SK-N-MC (cell line): ENCODE data around the gene TMEM255B.

ENCODE experiments used
- DNase-seq: peaks from one replicate; pipeline ENCODE4 v3.0.0-alpha.2; 2011; ENCODE audit warnings: low read depth, low spot score
- H3K27ac ChIP-seq: fragments of 200-600 bp; sonication (generic); 2 replicates; pipeline ENCODE4 v1.5.1; 2016; ENCODE audit warnings: mixed run types
- H3K36me3 ChIP-seq: fragments of 200-600 bp; sonication (generic); 2 replicates; pipeline ENCODE4 v1.6.1; 2017; ENCODE audit warnings: antibody characterized with exemption, low read length, mixed read lengths; ENCODE audit not compliant: insufficient read depth
- H3K4me3 ChIP-seq: fragments of 200-600 bp; sonication (generic); 2 replicates; pipeline ENCODE4 v1.5.1; 2016
- H3K9ac ChIP-seq: fragments of 200-600 bp; sonication (generic); 2 replicates; pipeline ENCODE4 v1.8.0; 2017; ENCODE audit warnings: mixed run types, mixed read lengths; ENCODE audit not compliant: insufficient read length
- H3K9me3 ChIP-seq: fragments of 200-600 bp; sonication (generic); 2 replicates; pipeline ENCODE4 v1.6.1; 2017; ENCODE audit warnings: low read depth, mild to moderate bottlenecking, antibody characterized with exemption, low read length, moderate library complexity, mixed read lengths
- EZH2 ChIP-seq: fragments of 200-600 bp; sonication (generic); IDR thresholded peaks from one replicate; pipeline ENCODE4 v1.6.1; 2017; ENCODE audit warnings: antibody characterized with exemption
- FOXP2 ChIP-seq: optimal IDR thresholded peaks from 2 replicates; pipeline ENCODE3; 2011; ENCODE audit warnings: mild to moderate bottlenecking, moderate library complexity; ENCODE audit not compliant: insufficient read depth; ENCODE audit errors: extremely low read length, control extremely low read depth
- POLR2AphosphoS5 ChIP-seq: IDR thresholded peaks from 2 replicates; pipeline ENCODE4 v1.6.1; 2012; ENCODE audit warnings: mild to moderate bottlenecking, low read depth, low read length, borderline replicate concordance

Gene TMEM255B

GRCh38 chr13:113762075-113762474 lies 3.0 kb downstream of the TMEM255B start:
- Histone ChIP-seq H3K4me3 (no peak overlapping the region), H3K36me3 (no peaks in the 10 kb centered on the region), H3K9me3 (no peaks in the 10 kb centered on the region), H3K9ac (no peak overlapping the region), H3K27ac (no peak overlapping the region)
- no peak for DNase-seq
- TF ChIP-seq EZH2 (no peak), POLR2AphosphoS5 (no peak), FOXP2 (no peak)

- no peak for TF ChIP-seq EZH2
- no peak for TF ChIP-seq POLR2AphosphoS5
- no peak for TF ChIP-seq FOXP2
- DNase-seq = no peak
- H3K9ac ChIP-seq = no peak overlapping the region
- no peak overlapping the region for H3K4me3 ChIP-seq
- no peaks in the 10 kb centered on the region for H3K9me3 ChIP-seq
- no peaks in the 10 kb centered on the region for H3K36me3 ChIP-seq
- no peak overlapping the region for H3K27ac ChIP-seq
These were observed 3.5 kb downstream of the TMEM255B start for GRCh38 chr13:113762538-113762937.

- no peak overlapping the region for H3K4me3 ChIP-seq
- H3K9ac ChIP-seq = no peak overlapping the region
- no peaks in the 10 kb centered on the region for H3K36me3 ChIP-seq
- H3K27ac ChIP-seq = no peak overlapping the region
- no peak for TF ChIP-seq FOXP2
- DNase-seq = no peak
- no peaks in the 10 kb centered on the region for H3K9me3 ChIP-seq
These were observed 4.2 kb downstream of the TMEM255B start for GRCh38 chr13:113763254-113763653.

- Histone ChIP-seq H3K9me3 (no peaks in the 10 kb centered on the region), H3K27ac (no peak overlapping the region), H3K9ac (no peak overlapping the region), H3K36me3 (no peaks in the 10 kb centered on the region), H3K4me3 (no peak overlapping the region)
- no peak for TF ChIP-seq EZH2
- TF ChIP-seq FOXP2 = no peak
- no peak for TF ChIP-seq POLR2AphosphoS5
- no peak for DNase-seq
These were observed 5.2 kb downstream of the TMEM255B start for GRCh38 chr13:113763961-113764792.

- Histone ChIP-seq H3K36me3 (no peaks in the 10 kb centered on the region), H3K27ac (no peak overlapping the region), H3K9ac (no peak overlapping the region), H3K9me3 (no peaks in the 10 kb centered on the region), H3K4me3 (no peak overlapping the region; the same call in 1 of the 2 replicates)
- TF ChIP-seq EZH2 (no peak), POLR2AphosphoS5 (no peak), FOXP2 (no peak)
- no peak for DNase-seq
These were observed 6.0 kb downstream of the TMEM255B start for GRCh38 chr13:113764793-113765563.

GRCh38 chr13:113765564-113765910 lies 6.5 kb downstream of the TMEM255B start:
- TF ChIP-seq EZH2 (no peak), POLR2AphosphoS5 (no peak), FOXP2 (peak; percentile 68)
- no peak overlapping the region; the same call in 1 of the 2 replicates for H3K4me3 ChIP-seq
- H3K9ac ChIP-seq = no peak overlapping the region
- no peaks in the 10 kb centered on the region for H3K9me3 ChIP-seq
- DNase-seq = no peak
- no peaks in the 10 kb centered on the region for H3K36me3 ChIP-seq
- no peak overlapping the region for H3K27ac ChIP-seq

GRCh38 chr13:113766035-113766800 lies 7.2 kb downstream of the TMEM255B start:
- no peak for DNase-seq
- no peaks in the 10 kb centered on the region for H3K36me3 ChIP-seq
- TF ChIP-seq POLR2AphosphoS5 (no peak), FOXP2 (no peak), EZH2 (no peak)
- no peak overlapping the region for H3K4me3 ChIP-seq
- no peaks in the 10 kb centered on the region for H3K9me3 ChIP-seq
- no peak overlapping the region for H3K27ac ChIP-seq
- no peak overlapping the region for H3K9ac ChIP-seq

GRCh38 chr13:113767366-113767765 lies 8.3 kb downstream of the TMEM255B start:
- DNase-seq = no peak
- no peak overlapping the region for H3K4me3 ChIP-seq

More at GRCh38 chr13:113767366-113767765, 8.3 kb downstream of the TMEM255B start:
- H3K36me3 ChIP-seq = no peaks in the 10 kb centered on the region
- no peak overlapping the region for H3K9ac ChIP-seq
- H3K27ac ChIP-seq = no peak overlapping the region
- TF ChIP-seq FOXP2 (no peak), POLR2AphosphoS5 (no peak), EZH2 (no peak)
- H3K9me3 ChIP-seq = no peaks in the 10 kb centered on the region
